ENCODE data around the gene CPSF7.

GRCh38 chr11:61439615-61440014 is 9.8 kb upstream of the CPSF7 start:
- TF ChIP-seq POLR2A (IDR thresholded peaks at IDR 0.05) (no peak), CTCF (IDR thresholded peaks at IDR 0.05) (no peak)
